PC-9 (cell line): Measurements from ENCODE around the gene VWA3B. TPM values are rescaled to one million over a fixed set of nuclear protein-coding genes. Genes with fewer than 3 reads are reported as not detected.

ENCODE experiments used
- BruUV-seq: library from RNA; stranded (reverse); fragments of 400-500 nt; replicated peaks from 2 replicates; lab custom pipeline; 2021; lab: Mats Ljungman, UMichigan
- CTCF ChIA-PET: fragments of 300-600 bp; sonication (Branson Sonifier 250); formaldehyde crosslinking; loops from one replicate; lab custom pipeline; 2022; ENCODE audit warnings: antibody characterized with exemption; lab: Charles Lee
- POLR2A ChIA-PET: fragments of 300-600 bp; sonication (Branson Sonifier 250); formaldehyde crosslinking; loops from one replicate; lab custom pipeline; 2022; ENCODE audit warnings: antibody characterized with exemption; ENCODE audit not compliant: unreplicated experiment; lab: Charles Lee
- DNase-seq, 2 experiments: peaks; one replicate each; pipeline versions ENCODE4 v3.0.0 to v3.0.0-alpha.2; 2015 to 2022; ENCODE audit warnings: mixed read lengths in 1 of 2
- H2AFZ ChIP-seq: fragments of 200-600 bp; sonication (generic); 2 replicates; pipeline ENCODE4 v1.8.1; 2017; ENCODE audit warnings: antibody characterized with exemption
- H3F3A ChIP-seq: fragments of 200-600 bp; sonication (generic); 2 replicates; pipeline ENCODE4 v1.8.1; 2017; ENCODE audit warnings: antibody characterized with exemption, mild to moderate bottlenecking, low read depth; ENCODE audit not compliant: insufficient read depth
- H3K27ac ChIP-seq: fragments of 200-600 bp; sonication (generic); 2 replicates; pipeline ENCODE4 v1.6.1; 2016; ENCODE audit warnings: mixed run types
- H3K27me3 ChIP-seq: fragments of 200-600 bp; sonication (generic); 2 replicates; pipeline ENCODE4 v1.6.1; 2016; ENCODE audit warnings: low read depth, mixed run types; ENCODE audit not compliant: insufficient read depth
- H3K36me3 ChIP-seq: fragments of 200-600 bp; sonication (generic); 2 replicates; pipeline ENCODE4 v1.6.1; 2016; ENCODE audit warnings: low read depth, mixed run types
- H3K4me1 ChIP-seq: fragments of 200-600 bp; sonication (generic); replicated peaks from 2 replicates; pipeline ENCODE4 v1.6.1; 2016; ENCODE audit warnings: mixed run types; ENCODE audit not compliant: insufficient read depth
- H3K4me2 ChIP-seq: fragments of 200-600 bp; sonication (generic); 2 replicates; pipeline ENCODE4 v1.6.1; 2017; ENCODE audit warnings: mixed run types
- H3K4me3 ChIP-seq: fragments of 200-600 bp; sonication (generic); 2 replicates; pipeline ENCODE4 v1.6.1; 2016; ENCODE audit warnings: mixed run types
- H3K79me2 ChIP-seq: fragments of 200-600 bp; sonication (generic); 2 replicates; pipeline ENCODE4 v1.6.1; 2017; ENCODE audit warnings: low read depth, mixed run types
- H3K9me2 ChIP-seq: fragments of 200-600 bp; sonication (generic); 2 replicates; pipeline ENCODE4 v1.8.1; 2017; ENCODE audit warnings: mild to moderate bottlenecking; ENCODE audit not compliant: insufficient read depth
- H3K9me3 ChIP-seq: fragments of 200-600 bp; sonication (generic); 2 replicates; pipeline ENCODE4 v1.8.1; 2016; ENCODE audit warnings: low read depth; ENCODE audit not compliant: insufficient read depth
- H4K20me1 ChIP-seq: fragments of 200-600 bp; sonication (generic); 2 replicates; pipeline ENCODE4 v1.8.1; 2017; ENCODE audit not compliant: insufficient read depth
- CTCF ChIP-seq: fragments of 200-600 bp; sonication (generic); conservative IDR thresholded peaks from 2 replicates; pipeline ENCODE4 v1.6.1; 2017; ENCODE audit warnings: mixed run types, antibody characterized with exemption, mild to moderate bottlenecking, moderate library complexity
- EZH2 ChIP-seq: fragments of 200-600 bp; sonication (generic); IDR thresholded peaks from 2 replicates; pipeline ENCODE4 v1.8.0; 2017; ENCODE audit warnings: antibody characterized with exemption, low read depth
- intact Hi-C: fragments of 100-400 bp; cut with micrococcal nuclease; formaldehyde crosslinking; loops from one replicate; pipeline ENCODE4 v1.10.0; 2022; ENCODE audit not compliant: unreplicated experiment
- total RNA-seq: library from RNA; stranded (reverse); gene quantifications from 2 replicates; pipeline ENCODE4 v1.2.3, GENCODE V29; 2021

Gene VWA3B
- total RNA-seq, 1 experiment from 2014 or later = not detected

- BruUV-seq = no TSS peak
- no peak for TF ChIP-seq CTCF
- no peak for TF ChIP-seq EZH2
- DNase-seq = no peak
- no peak overlapping the region for H3K4me3 ChIP-seq
- POLR2A ChIA-PET = no interaction called here
- H3K27ac ChIP-seq = no peak overlapping the region
- no peak overlapping the region for H3K4me2 ChIP-seq
- no peaks in the 10 kb centered on the region for H3F3A ChIP-seq
- intact Hi-C loops = no loop called here
- no peaks in the 10 kb centered on the region for H3K9me2 ChIP-seq
- H2AFZ ChIP-seq = no peak overlapping the region
- H3K9me3 ChIP-seq = no peaks in the 10 kb centered on the region
- no peaks in the 10 kb centered on the region for H3K79me2 ChIP-seq
- H3K4me1 ChIP-seq = no peaks in the 10 kb centered on the region
- H3K27me3 ChIP-seq = no peaks in the 10 kb centered on the region
- H3K36me3 ChIP-seq = no peaks in the 10 kb centered on the region
- no peaks in the 10 kb centered on the region for H4K20me1 ChIP-seq
- CTCF ChIA-PET = no interaction called here
These were observed 147.0 kb downstream of the VWA3B start for GRCh38 chr2:98233941-98234340.

- Histone ChIP-seq H3K27me3 (no peaks in the 10 kb centered on the region), H3K27ac (no peak overlapping the region), H3K4me1 (no peaks in the 10 kb centered on the region), H4K20me1 (no peaks in the 10 kb centered on the region), H3F3A (no peaks in the 10 kb centered on the region), H3K9me3 (no peaks in the 10 kb centered on the region), H3K4me2 (no peak overlapping the region), H3K79me2 (no peaks in the 10 kb centered on the region), H2AFZ (no peak overlapping the region), H3K4me3 (no peak overlapping the region), H3K36me3 (no peaks in the 10 kb centered on the region), H3K9me2 (no peaks in the 10 kb centered on the region)
- ChIA-PET POLR2A (no interaction called here), CTCF (no interaction called here)
- DNase-seq = no peak
- TF ChIP-seq EZH2 = no peak
- no peak for TF ChIP-seq CTCF
- intact Hi-C loops = no loop called here
- no TSS peak for BruUV-seq
These were observed 147.8 kb downstream of the VWA3B start for GRCh38 chr2:98234776-98235175.

GRCh38 chr2:98236935-98237334, 150.0 kb downstream of the VWA3B start:
- Histone ChIP-seq H3K36me3 (no peaks in the 10 kb centered on the region), H3K79me2 (no peaks in the 10 kb centered on the region), H3K4me1 (peaks cover 8% of the 10 kb centered on the region), H4K20me1 (no peaks in the 10 kb centered on the region), H3K27ac (no peak overlapping the region), H3K9me3 (no peaks in the 10 kb centered on the region), H3K9me2 (0 out of 2 replicates have a peak, but pooled peaks cover 4% of the 10 kb centered on the region), H3F3A (no peaks in the 10 kb centered on the region), H2AFZ (no peak overlapping the region), H3K4me3 (no peak overlapping the region), H3K4me2 (no peak overlapping the region), H3K27me3 (no peaks in the 10 kb centered on the region)
- no peak for DNase-seq
- no TSS peak for BruUV-seq
- ChIA-PET CTCF (no interaction called here), POLR2A (no interaction called here)
- intact Hi-C loops = no loop called here
- TF ChIP-seq EZH2 (no peak), CTCF (no peak)
